Measurements from ENCODE around the gene ABCA2. TPM values are rescaled to one million over a fixed set of nuclear protein-coding genes. Genes with fewer than 3 reads are reported as not detected.

Gene ABCA2
- total and polyA plus RNA-seq, 9 of the 15 experiments (the other 6 are each of a cell fraction or from before 2014, with no cell fraction given): 0.69 to 16.3 (median 6.1) TPM; not detected in 2

DNA sequence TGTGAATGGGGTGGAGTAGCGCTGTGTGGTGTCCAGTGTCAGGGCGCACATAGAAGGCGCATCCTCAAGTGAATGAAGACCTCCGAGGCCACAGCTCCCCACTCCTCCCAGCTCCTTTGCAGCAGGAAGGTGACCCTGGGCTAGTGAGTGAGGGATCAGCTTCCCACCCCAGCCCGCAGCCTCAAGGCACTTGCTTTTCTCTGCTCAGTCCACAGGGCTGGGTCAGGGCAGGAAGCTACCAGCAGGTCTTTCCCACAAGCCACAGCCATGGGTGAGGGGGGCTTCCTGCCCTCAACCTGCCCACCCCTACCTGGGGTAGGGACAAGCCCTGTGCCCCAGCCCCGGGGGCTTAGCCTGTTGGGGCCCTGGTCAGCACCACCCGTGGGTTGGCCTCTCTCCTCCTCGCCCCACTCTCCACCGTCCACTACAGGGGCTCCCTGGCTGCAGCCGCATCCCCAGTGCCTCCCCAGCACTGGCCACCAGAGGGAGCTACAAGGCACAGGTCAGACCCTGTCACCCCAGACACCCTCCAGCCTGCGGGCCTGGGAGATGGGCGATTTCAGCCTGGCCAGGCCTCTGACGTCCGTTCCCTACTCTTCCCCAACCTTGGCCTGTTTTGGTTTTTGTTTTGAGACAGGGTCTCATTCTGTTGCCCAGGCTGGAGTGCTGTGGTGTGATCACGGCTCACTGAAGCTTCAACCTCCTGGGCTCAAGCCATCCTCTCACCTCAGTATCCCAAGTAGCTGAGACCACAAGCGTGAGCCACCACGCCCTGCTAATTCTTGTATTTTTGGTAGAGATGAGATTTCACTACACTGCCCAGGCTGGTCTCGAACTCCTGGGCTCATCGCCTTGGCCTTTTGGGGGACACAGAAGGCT is 1.3 kb upstream of the ABCA2 start (continued):
- TF ChIP-seq, protein P1, sequence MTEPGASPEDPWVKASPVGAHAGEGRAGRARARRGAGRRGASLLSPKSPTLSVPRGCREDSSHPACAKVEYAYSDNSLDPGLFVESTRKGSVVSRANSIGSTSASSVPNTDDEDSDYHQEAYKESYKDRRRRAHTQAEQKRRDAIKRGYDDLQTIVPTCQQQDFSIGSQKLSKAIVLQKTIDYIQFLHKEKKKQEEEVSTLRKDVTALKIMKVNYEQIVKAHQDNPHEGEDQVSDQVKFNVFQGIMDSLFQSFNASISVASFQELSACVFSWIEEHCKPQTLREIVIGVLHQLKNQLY (CRISPR knock-in tag; conservative IDR thresholded peaks at IDR 0.05): 0 out of 4 replicates have a peak, but pooled peaks of 1 of the 2 experiments have one; percentile 23
- TF ChIP-seq, protein P2, sequence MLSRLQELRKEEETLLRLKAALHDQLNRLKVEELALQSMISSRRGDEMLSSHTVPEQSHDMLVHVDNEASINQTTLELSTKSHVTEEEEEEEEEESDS (CRISPR knock-in tag; IDR thresholded peaks at IDR 0.05): no peak
- no peak for TF ChIP-seq SMAD2 (IDR thresholded peaks at IDR 0.05; ENCODE audit: low read depth, low read length)
- TF ChIP-seq NEUROD1 (IDR thresholded peaks at IDR 0.05; ENCODE audit: borderline replicate concordance, low read depth, low read length, partially characterized antibody): no peak
- peak in 1 of 2 experiments; percentile 75; a peak in 2 of 4 replicates for TF ChIP-seq RCOR1 (IDR thresholded peaks at IDR 0.05; ENCODE audit: borderline replicate concordance in 1 of 2, low read depth in 2 of 2, low read length in 2 of 2)
- TF ChIP-seq BCL6 (CRISPR knock-in tag; IDR thresholded peaks at IDR 0.05): no peak
- TF ChIP-seq, protein P3, sequence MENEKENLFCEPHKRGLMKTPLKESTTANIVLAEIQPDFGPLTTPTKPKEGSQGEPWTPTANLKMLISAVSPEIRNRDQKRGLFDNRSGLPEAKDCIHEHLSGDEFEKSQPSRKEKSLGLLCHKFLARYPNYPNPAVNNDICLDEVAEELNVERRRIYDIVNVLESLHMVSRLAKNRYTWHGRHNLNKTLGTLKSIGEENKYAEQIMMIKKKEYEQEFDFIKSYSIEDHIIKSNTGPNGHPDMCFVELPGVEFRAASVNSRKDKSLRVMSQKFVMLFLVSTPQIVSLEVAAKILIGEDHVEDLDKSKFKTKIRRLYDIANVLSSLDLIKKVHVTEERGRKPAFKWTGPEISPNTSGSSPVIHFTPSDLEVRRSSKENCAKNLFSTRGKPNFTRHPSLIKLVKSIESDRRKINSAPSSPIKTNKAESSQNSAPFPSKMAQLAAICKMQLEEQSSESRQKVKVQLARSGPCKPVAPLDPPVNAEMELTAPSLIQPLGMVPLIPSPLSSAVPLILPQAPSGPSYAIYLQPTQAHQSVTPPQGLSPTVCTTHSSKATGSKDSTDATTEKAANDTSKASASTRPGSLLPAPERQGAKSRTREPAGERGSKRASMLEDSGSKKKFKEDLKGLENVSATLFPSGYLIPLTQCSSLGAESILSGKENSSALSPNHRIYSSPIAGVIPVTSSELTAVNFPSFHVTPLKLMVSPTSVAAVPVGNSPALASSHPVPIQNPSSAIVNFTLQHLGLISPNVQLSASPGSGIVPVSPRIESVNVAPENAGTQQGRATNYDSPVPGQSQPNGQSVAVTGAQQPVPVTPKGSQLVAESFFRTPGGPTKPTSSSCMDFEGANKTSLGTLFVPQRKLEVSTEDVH (IDR thresholded peaks at IDR 0.05; ENCODE audit: low read depth, partially characterized antibody): peak; percentile 32
- TF ChIP-seq CBX8 (IDR thresholded peaks at IDR 0.05; ENCODE audit: borderline replicate concordance, extremely low read depth, low read depth, low read length, poor library complexity, severe bottlenecking): no peak
- TF ChIP-seq, protein P4, sequence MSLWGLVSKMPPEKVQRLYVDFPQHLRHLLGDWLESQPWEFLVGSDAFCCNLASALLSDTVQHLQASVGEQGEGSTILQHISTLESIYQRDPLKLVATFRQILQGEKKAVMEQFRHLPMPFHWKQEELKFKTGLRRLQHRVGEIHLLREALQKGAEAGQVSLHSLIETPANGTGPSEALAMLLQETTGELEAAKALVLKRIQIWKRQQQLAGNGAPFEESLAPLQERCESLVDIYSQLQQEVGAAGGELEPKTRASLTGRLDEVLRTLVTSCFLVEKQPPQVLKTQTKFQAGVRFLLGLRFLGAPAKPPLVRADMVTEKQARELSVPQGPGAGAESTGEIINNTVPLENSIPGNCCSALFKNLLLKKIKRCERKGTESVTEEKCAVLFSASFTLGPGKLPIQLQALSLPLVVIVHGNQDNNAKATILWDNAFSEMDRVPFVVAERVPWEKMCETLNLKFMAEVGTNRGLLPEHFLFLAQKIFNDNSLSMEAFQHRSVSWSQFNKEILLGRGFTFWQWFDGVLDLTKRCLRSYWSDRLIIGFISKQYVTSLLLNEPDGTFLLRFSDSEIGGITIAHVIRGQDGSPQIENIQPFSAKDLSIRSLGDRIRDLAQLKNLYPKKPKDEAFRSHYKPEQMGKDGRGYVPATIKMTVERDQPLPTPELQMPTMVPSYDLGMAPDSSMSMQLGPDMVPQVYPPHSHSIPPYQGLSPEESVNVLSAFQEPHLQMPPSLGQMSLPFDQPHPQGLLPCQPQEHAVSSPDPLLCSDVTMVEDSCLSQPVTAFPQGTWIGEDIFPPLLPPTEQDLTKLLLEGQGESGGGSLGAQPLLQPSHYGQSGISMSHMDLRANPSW (CRISPR knock-in tag; IDR thresholded peaks at IDR 0.05): 0 out of 2 replicates have a peak, but pooled peaks have one; percentile 76
- TF ChIP-seq NCOA1 (IDR thresholded peaks at IDR 0.05; ENCODE audit: low read depth): no peak
- TF ChIP-seq ZFP1 (CRISPR knock-in tag; IDR thresholded peaks at IDR 0.05): no peak
- TF ChIP-seq HNRNPLL (IDR thresholded peaks at IDR 0.05; ENCODE audit: low read depth, low read length, poor library complexity, severe bottlenecking): no peak
- no peak for TF ChIP-seq NR4A1 (CRISPR knock-in tag; IDR thresholded peaks at IDR 0.05)
- TF ChIP-seq NR4A1 (tag; IDR thresholded peaks at IDR 0.05): no peak
- no peak for TF ChIP-seq ZNF274 (IDR thresholded peaks at IDR 0.05; ENCODE audit: borderline replicate concordance, low read depth, low read length)
- TF ChIP-seq, protein P5, sequence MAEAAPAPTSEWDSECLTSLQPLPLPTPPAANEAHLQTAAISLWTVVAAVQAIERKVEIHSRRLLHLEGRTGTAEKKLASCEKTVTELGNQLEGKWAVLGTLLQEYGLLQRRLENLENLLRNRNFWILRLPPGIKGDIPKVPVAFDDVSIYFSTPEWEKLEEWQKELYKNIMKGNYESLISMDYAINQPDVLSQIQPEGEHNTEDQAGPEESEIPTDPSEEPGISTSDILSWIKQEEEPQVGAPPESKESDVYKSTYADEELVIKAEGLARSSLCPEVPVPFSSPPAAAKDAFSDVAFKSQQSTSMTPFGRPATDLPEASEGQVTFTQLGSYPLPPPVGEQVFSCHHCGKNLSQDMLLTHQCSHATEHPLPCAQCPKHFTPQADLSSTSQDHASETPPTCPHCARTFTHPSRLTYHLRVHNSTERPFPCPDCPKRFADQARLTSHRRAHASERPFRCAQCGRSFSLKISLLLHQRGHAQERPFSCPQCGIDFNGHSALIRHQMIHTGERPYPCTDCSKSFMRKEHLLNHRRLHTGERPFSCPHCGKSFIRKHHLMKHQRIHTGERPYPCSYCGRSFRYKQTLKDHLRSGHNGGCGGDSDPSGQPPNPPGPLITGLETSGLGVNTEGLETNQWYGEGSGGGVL (CRISPR knock-in tag; IDR thresholded peaks at IDR 0.05): no peak
